Gastrocnemius medialis (tissue), 4 donors: ENCODE results near the gene SMTNL2.

ENCODE experiments used
- POLR2A ChIP-seq, 2 donors: fragments of 450-650 bp; IDR thresholded peaks; one replicate each; pipeline ENCODE4 v1.6.1; 2017; ENCODE audit warnings: antibody characterized with exemption in 2 of 2, mild to moderate bottlenecking in 2 of 2, moderate library complexity in 2 of 2
- TF ChIP-seq, protein P1 (sequence below), 5 experiments: fragments of 450-650 bp in 3 of 5; fragments of 200-600 bp in 2 of 5; sonication (generic) in 2 of 5; IDR thresholded peaks in 4 of 5; conservative IDR thresholded peaks in 1 of 5; 1 replicate in 4 of 5; 2 replicates in 1 of 5; pipeline ENCODE4 v1.5.1; 2016 to 2019; ENCODE audit warnings: antibody characterized with exemption in 5 of 5, mild to moderate bottlenecking in 3 of 5, moderate library complexity in 3 of 5

DNA sequence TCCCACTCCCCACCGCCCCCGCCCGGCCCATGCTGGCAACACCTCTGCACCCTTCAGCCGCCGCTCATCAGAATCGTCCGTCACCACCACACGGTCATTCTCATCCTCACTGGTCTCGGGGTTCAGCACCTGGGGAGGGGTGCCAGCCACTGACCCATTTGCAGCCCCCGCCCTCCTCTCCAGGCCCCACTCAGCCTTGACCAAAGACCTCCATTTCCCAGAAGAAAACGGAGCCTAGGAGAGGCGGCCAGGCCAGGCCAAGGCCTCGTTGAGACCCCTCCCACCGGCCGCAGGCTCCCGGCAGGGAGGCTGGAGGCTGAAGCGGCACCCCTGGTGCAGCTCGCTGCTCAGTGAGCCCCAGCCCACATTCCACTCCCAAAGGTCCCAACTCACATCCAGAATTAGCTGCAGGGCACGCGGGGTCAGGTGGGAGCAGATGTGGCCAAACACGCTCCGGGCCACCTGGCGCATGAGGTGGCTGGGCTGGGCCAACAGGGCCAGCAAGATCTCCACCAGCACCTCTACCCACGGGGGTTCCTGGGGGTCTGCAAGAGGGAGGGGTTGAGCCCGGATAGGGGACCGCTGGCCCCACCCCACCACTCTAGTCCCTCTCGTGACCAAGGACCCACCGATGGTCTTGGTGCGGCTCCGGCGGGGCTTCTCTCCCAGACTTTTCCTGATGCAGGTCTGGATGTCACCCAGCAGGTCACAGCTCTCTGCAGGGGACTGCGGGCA lies 38.9 kb upstream of the SMTNL2 start:
- TF ChIP-seq, protein P1, sequence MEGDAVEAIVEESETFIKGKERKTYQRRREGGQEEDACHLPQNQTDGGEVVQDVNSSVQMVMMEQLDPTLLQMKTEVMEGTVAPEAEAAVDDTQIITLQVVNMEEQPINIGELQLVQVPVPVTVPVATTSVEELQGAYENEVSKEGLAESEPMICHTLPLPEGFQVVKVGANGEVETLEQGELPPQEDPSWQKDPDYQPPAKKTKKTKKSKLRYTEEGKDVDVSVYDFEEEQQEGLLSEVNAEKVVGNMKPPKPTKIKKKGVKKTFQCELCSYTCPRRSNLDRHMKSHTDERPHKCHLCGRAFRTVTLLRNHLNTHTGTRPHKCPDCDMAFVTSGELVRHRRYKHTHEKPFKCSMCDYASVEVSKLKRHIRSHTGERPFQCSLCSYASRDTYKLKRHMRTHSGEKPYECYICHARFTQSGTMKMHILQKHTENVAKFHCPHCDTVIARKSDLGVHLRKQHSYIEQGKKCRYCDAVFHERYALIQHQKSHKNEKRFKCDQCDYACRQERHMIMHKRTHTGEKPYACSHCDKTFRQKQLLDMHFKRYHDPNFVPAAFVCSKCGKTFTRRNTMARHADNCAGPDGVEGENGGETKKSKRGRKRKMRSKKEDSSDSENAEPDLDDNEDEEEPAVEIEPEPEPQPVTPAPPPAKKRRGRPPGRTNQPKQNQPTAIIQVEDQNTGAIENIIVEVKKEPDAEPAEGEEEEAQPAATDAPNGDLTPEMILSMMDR (IDR thresholded peaks at IDR 0.05 in 4 of 5, conservative IDR thresholded peaks at IDR 0.05 in 1 of 5): no peak
- no peak for TF ChIP-seq POLR2A (IDR thresholded peaks at IDR 0.05)
